HTR-8/SVneo (cell line): ENCODE data around the gene SALL4.
"Not testable (repeated sequence)": the region's sequence is repeated elsewhere in the genome, so short reads cannot be mapped to it uniquely, and the experiment has no call there.

Source experiments
- DNase-seq: peaks from one replicate; pipeline ENCODE4 v3.0.0; 2011; ENCODE audit warnings: low spot score, mixed read lengths; ENCODE audit not compliant: insufficient read length
- FAIRE-seq: peaks from 2 replicates; lab custom pipeline; 2011; peaks lifted over from hg19 to GRCh38; lab: Jason Lieb, UNC

SALL4 gene

DNA sequence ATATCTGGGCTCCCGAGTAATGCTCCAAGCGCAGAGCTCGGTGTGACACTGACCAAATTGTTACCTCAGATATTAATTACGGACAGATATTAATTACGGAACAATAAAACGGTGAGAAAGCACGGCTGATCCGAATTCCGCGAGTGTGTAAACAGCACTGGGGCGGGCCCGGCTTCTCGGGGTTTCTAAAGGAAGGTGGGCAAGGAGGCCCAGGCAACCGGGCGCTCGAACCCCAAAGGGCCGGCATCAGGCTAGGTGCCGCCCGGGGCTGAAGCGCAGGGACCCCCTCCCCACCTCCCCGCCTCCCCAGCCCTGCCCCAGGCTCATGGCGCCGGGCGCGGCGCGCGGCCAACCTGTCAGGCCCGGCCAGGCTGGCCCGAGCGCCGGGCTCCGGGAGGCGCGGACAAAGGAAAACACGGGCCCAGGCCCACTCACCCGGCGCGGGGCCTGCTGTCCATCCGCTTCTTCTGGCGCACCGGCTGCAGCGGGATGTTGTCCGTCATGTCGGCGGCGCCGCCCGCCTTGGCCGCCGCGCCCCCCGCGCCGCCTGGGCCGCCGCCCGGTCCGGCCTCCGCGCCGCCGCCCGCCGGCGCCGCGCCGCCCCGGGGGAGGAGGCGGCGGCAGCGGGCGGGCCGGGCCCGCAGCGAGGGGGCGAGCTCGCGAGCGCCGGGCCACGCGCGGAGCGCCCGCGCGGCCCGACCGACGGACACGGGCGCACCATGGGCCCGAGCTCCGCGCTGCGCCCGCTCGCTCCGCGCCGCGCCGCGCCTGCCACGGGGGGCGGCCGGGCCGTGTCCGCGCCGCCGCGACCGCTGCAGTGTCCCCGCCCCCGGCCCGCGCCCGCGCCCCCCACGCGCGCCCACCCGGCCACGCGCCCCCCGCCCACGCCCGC lies 34.2 kb downstream of the SALL4 start, which contains the start of gene ATP9A:
Gene ATP9A (minus strand): TSS at position 524 of the 892 bp plus-strand sequence. CDS start 21 bp downstream, at position 503.
- peak; percentile 51 for DNase-seq
- peak; percentile 54 for FAIRE-seq

GRCh38 chr20:51766994-51767866 lies 35.1 kb downstream of the SALL4 start:
- peak; percentile 88 for DNase-seq
- peak; percentile 59 for FAIRE-seq

GRCh38 chr20:51765381-51765780 lies 36.9 kb downstream of the SALL4 start:
- not testable (repeated sequence) for FAIRE-seq, DNase-seq

DNA sequence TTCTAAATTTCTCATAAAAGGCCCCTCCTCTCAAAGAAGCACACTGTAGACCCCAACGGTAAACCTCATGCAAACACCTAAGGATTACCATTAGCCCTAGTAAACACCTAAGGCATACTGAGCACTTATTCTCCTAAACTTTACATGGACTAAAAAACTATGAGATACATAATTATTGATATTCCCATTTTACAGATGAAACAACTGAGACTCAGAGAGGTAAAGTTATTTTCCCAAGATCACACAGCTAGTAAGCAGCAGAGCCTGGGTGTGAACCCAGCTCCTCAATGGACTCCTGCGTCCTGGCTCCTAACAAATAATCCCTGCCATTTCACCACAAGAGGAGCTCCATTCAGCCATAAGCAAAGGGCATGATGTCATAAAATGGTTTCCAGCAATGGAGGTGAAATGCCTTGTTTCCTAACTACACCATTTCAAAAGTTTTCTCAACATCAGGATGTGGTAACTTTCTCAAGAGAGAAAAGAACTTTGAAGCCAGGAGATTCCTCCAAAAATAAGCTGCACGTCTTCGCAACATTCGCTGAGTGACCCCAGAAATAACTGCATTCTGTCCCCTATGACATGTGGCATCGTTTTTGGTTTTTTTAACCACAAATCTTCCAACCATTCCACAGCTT lies 38.2 kb downstream of the SALL4 start:
- FAIRE-seq: no peak
- DNase-seq: no peak

GRCh38 chr20:51760905-51761546 lies 41.3 kb downstream of the SALL4 start:
- DNase-seq: peak; percentile 88

DNA sequence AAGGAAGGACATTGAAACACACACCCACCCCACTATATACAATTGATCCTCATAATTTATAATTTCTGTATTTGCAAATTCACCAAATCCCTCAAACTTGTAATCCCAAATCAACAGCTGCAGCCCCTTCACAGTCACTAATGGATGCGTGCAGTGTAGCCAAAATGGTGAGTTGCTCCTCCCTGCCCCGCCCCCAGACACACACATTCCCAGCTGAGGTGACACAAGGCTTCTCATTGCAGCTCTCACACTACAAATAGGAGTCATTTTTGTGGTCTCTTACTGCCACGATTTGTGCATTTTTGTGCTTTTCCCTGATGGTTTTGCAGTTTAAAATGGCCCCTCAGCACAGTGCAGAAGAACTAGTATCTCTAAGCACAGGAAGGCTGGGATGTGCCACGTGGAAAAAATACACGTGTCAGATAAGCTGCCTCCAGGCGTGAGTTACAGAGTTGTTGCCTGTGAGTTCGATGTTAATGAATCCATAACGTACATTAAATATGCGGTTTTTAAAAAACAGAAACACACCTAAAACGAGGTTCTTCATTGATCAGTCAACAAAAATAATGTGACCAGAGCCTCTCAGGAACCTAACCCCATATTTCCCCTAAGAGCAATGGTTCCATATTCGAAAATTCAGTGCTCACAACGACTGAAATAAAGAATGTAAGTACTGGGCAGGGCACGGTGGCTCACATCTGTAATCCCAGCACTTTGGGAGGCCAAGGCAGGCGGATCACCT lies 42.4 kb downstream of the SALL4 start:
- no peak for DNase-seq
- peak; percentile 67 for FAIRE-seq

More at GRCh38 chr20:51760905-51761546, 41.3 kb downstream of the SALL4 start:
- FAIRE-seq: peak; percentile 73

GRCh38 chr20:51758978-51759544 lies 43.3 kb downstream of the SALL4 start:
- FAIRE-seq: peak; percentile 46

DNA sequence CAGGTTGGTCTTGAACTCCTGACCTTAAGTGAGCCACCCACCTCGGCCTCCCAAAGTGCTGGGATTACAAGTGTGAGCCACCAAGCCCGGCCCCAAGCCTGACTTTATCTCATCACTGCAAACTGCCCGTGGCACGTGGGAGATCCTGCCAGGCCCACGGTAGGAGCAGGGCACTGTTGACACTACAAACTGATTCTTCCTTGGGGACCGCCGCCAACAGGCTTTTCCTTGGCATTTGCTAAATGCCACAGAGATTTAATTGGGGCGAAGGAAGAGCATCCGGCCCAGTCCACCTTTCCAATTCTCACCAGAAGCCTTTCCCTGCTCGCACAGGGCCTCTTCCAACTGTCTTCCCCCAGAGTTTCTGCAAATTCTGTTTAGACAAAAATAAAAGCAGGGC lies 45.1 kb downstream of the SALL4 start:
- DNase-seq (no peak), FAIRE-seq (no peak)

More at GRCh38 chr20:51758978-51759544, 43.3 kb downstream of the SALL4 start:
- no peak for DNase-seq

DNA sequence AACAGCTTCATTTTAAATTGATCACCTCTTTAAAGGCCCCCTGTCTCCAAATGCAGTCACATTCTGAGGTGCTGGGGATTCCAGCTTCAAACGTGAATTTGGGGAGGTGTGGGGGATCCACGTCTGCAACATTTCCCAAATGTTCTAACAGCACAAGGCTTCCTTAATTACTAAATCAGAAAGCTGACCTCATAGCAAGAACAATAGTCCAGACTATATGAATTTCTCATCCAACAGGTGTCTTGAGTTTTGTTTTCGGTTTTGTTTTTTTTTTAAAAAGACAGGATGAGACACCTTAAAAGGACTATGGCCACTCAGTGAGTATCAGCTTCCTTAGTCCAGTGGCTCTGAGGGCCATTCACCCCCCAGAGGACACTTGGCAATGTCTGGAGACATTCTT lies 45.7 kb downstream of the SALL4 start:
- FAIRE-seq (no peak), DNase-seq (no peak)

- not testable (repeated sequence) for FAIRE-seq, DNase-seq
Observed at GRCh38 chr20:51753220-51753619, 49.1 kb downstream of the SALL4 start.

DNA sequence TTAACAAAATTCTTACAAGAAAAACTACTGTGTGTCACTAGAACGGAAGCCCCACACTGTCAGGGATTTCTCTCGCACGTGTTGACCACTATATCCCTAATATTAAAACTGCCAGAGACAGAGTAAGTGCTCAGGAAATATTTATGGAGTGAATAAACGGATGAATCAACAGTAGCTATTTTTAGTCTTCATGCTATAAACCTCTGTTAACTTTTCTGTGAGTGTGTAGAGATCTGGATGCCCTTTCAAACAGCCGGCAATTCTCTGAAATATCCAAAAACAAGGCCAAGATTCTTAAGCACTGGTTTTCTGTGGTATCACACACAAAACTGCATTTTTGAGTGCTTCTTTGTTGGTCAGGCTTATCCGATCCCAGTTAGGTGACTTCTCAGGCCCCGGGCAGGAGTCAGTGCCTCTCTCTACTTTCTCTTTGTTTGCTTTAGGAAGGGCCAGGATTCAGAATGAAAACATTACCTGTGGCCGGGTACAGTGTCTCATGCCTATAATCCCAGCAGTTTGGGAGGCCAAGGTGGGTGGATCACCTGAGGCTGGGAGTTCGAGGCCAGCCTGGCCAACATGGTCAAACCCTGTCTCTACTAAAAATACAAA lies 49.9 kb downstream of the SALL4 start:
- peak; percentile 51 for FAIRE-seq
- DNase-seq: peak; percentile 83

DNA sequence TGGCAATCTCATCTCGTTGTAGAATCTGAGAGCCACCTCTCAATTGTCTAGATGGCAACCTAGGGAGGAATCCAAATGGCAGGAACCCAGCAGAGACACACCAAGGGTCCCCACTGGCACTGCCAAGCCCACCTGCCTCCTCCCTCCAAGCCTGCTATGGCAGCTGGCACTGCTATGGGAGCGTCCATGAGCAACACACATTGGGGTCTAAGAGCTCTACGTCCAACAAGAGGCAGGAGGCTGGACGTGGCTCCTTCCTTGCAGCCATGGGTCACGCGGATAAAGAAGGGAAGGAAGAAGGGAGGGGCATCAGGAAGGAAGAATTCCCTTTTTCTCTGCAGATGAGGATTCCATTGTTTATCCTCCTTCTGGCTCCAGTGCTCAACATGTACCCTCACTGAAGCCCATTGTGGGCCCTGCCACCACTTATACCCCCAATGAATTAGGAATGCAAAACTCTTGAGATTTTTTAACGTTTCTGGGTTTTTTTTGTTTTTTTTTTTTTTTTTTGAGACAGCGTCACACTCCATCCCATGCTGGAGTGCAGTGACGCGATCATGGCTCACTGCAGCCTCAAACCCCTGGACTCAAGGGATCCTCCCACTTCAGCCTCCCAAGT lies 51.4 kb downstream of the SALL4 start:
- no peak for DNase-seq
- peak; percentile 4 for FAIRE-seq

GRCh38 chr20:51750037-51750769 lies 52.1 kb downstream of the SALL4 start:
- DNase-seq (peak; percentile 98), FAIRE-seq (peak; percentile 94)

GRCh38 chr20:51749674-51750036 lies 52.7 kb downstream of the SALL4 start:
- no peak for DNase-seq
- no peak for FAIRE-seq

- no peak for DNase-seq
- no peak for FAIRE-seq
Observed at GRCh38 chr20:51747182-51747911, 55.0 kb downstream of the SALL4 start.

DNA sequence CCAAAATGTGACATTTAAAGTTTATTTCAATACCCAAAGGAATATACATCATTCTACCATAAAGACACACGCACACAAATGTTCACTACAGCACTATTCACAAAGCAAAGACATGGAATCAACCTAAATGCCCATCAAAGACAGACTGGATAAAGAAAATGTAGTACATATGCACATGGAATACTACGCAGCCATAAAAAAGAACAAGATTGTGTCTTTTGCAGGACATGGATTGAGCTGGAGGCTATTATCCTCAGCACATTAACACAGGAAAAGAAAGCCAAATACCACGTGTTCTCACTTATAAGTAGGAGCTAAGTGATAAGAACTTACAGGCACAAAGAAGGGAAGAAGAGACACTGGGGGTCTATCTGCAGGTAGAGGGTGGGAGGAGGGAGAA lies 56.5 kb downstream of the SALL4 start:
- DNase-seq: no peak
- no peak for FAIRE-seq

DNA sequence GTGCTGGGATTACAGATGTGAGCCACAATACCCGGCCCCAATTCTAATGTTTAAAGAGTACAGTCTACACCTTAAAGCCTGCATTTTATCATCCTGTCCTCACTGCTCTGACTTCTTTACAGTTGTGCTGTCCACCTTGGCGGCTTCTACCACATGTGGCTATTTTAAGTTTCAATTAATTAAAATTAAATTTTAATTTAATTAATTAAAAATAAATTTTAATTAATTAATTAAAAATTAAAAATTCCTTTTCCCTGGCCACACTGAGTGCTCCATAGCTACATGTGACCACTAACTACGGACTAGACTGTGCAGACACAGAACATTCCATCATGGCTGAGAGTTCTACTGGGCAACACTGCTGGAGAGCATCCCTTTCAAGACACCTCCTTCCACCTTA lies 61.5 kb downstream of the SALL4 start:
- peak; percentile 58 for FAIRE-seq

More for the DNA sequence above, 61.5 kb downstream of the SALL4 start:
- DNase-seq: no peak
